ENCODE measurements around the gene RBM3.

Gene RBM3

GRCh38 chrX:48595929-48596328 lies 21.6 kb downstream of the RBM3 start:
- peaks cover 3 to 21% of the 10 kb centered on the region in 2 donors for H3K36me3 ChIP-seq (ENCODE audit: control insufficient read depth in 1 of 2, insufficient read depth in 2 of 2, low read length in 2 of 2)
- H3K27me3 ChIP-seq (ENCODE audit: control insufficient read depth in 1 of 2, insufficient read depth in 2 of 2, low read length in 2 of 2), result no peaks in the 10 kb centered on the region
- no peak overlapping the region for H3K9ac ChIP-seq (ENCODE audit: low read depth in 1 of 2, low read length in 2 of 2)
- H3K4me3 ChIP-seq (ENCODE audit: low read depth in 1 of 2, low read length in 2 of 2), result no peak overlapping the region
- H3K9me3 ChIP-seq (ENCODE audit: control insufficient read depth in 1 of 2, low read length in 2 of 2), result no peaks in the 10 kb centered on the region
- H3K27ac ChIP-seq (ENCODE audit: low read depth, low read length), result no peak overlapping the region
- peaks cover 5 to 7% of the 10 kb centered on the region in 2 donors for H3K4me1 ChIP-seq (ENCODE audit: control insufficient read depth in 1 of 2, insufficient read depth in 2 of 2, low read length in 2 of 2)

DNA sequence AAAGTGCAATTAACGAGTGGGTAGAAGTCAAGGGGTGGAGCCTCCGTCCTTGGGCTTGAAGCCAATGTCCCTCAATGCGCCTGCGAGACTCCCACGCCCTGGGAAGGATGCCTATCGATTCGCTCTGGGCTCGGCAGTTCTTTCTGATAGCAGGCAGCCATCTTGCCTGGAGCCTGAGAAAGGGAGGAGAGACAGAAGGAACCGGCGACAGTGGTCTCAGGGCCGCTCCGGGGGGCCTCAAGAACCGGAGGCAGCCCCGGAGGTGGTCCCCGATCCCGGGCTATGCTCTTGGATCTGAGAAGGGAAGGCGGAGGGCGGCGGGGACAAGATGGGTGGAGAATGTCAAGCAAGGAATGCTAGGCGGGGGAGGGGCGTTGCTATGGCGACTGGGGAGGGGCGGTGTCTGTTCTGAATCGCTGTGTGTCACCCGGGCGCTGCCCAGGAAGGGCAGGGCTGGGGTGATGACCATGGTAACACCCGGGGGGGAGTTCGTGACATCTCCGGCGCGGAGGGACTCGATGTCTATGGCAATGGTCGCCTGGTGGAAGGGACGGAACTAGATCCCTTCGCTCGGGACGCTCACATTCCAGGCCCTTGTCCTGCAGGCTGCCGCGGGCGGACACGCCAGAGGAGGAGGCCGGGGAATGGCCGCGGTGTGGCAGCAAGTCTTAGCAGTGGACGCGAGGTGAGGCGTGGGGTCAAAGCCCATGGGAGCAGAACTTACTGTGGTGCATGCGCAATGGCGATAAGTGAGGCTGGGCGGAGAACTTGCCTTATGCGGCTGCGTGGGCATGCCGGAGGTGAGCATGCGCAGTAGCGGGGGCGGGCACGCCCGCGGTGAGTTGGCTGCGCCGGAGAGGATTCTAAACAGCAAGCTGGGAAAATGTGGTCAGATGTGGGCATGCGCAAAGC lies 23.3 kb downstream of the RBM3 start, which contains the start of gene WDR13:
Gene WDR13, plus strand, starts transcription at position 140 of the 912 bp plus-strand sequence. Its CDS starts 505 bp downstream, at position 645.
- Histone ChIP-seq H3K27me3 (ENCODE audit: control insufficient read depth in 1 of 2, insufficient read depth in 2 of 2, low read length in 2 of 2) (no peaks in the 10 kb centered on the region), H3K9ac (ENCODE audit: low read depth in 1 of 2, low read length in 2 of 2) (peak within 1 kb of the TSS; percentile 81 to 85), H3K9me3 (ENCODE audit: control insufficient read depth in 1 of 2, low read length in 2 of 2) (no peaks in the 10 kb centered on the region), H3K36me3 (ENCODE audit: control insufficient read depth in 1 of 2, insufficient read depth in 2 of 2, low read length in 2 of 2) (peaks cover 3 to 37% of the 10 kb centered on the region in 2 donors), H3K4me1 (ENCODE audit: control insufficient read depth in 1 of 2, insufficient read depth in 2 of 2, low read length in 2 of 2) (peaks cover 5 to 7% of the 10 kb centered on the region in 2 donors), H3K4me3 (ENCODE audit: low read depth in 1 of 2, low read length in 2 of 2) (peak within 1 kb of the TSS; percentile 79 to 89), H3K27ac (ENCODE audit: low read depth, low read length) (peak within 1 kb of the TSS; percentile 96)

DNA sequence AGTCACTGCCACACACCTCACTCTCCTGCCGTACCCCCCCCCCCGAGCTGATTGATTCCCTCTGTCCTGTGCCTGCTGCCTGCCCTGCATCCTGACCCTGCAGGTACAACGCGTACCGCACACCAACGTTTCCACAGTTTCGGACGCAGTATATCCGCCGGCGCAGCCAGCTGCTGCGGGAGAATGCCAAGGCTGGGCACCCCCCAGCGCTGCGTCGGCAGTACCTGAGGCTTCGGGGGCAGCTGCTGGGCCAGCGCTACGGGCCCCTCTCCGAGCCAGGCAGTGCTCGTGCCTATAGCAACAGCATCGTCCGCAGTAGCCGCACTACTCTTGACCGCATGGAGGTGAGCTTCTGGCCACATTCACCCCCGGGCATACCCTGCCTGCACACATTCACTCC lies 24.3 kb downstream of the RBM3 start:
- Histone ChIP-seq H3K9me3 (ENCODE audit: control insufficient read depth in 1 of 2, low read length in 2 of 2) (no peaks in the 10 kb centered on the region), H3K4me1 (ENCODE audit: control insufficient read depth in 1 of 2, insufficient read depth in 2 of 2, low read length in 2 of 2) (peaks cover 5 to 7% of the 10 kb centered on the region in 2 donors), H3K27me3 (ENCODE audit: control insufficient read depth in 1 of 2, insufficient read depth in 2 of 2, low read length in 2 of 2) (no peaks in the 10 kb centered on the region), H3K36me3 (ENCODE audit: control insufficient read depth in 1 of 2, insufficient read depth in 2 of 2, low read length in 2 of 2) (peaks cover 3 to 38% of the 10 kb centered on the region in 2 donors), H3K4me3 (ENCODE audit: low read depth in 1 of 2, low read length in 2 of 2) (peak overlapping the region; percentile 79 to 89), H3K27ac (ENCODE audit: low read depth, low read length) (peak overlapping the region; percentile 96), H3K9ac (ENCODE audit: low read depth in 1 of 2, low read length in 2 of 2) (peak overlapping the region; percentile 32 to 81)

- Histone ChIP-seq H3K9ac (ENCODE audit: low read depth in 1 of 2, low read length in 2 of 2) (no peak overlapping the region), H3K27ac (ENCODE audit: low read depth, low read length) (no peak overlapping the region), H3K4me1 (ENCODE audit: control insufficient read depth in 1 of 2, insufficient read depth in 2 of 2, low read length in 2 of 2) (peaks cover 5 to 7% of the 10 kb centered on the region in 2 donors), H3K4me3 (ENCODE audit: low read depth in 1 of 2, low read length in 2 of 2) (no peak overlapping the region), H3K9me3 (ENCODE audit: control insufficient read depth in 1 of 2, low read length in 2 of 2) (no peaks in the 10 kb centered on the region), H3K27me3 (ENCODE audit: control insufficient read depth in 1 of 2, insufficient read depth in 2 of 2, low read length in 2 of 2) (no peaks in the 10 kb centered on the region), H3K36me3 (ENCODE audit: control insufficient read depth in 1 of 2, insufficient read depth in 2 of 2, low read length in 2 of 2) (peaks cover 8 to 44% of the 10 kb centered on the region in 2 donors)
Measured at GRCh38 chrX:48599341-48599740, 25.1 kb downstream of the RBM3 start.

DNA sequence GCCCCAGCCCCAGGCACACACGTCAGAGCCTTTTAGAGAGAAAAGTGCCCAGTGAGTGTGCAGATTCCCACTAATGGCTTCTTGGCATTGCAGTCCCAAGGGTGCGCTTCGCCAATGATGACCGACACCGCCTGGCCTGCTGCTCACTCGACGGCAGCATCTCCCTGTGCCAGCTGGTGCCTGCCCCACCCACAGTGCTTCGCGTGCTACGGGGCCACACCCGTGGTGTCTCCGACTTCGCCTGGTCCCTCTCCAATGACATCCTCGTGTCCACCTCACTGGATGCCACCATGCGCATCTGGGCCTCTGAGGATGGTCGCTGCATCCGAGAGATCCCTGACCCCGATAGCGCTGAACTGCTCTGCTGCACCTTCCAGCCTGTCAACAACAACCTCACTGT lies 25.9 kb downstream of the RBM3 start:
- no peaks in the 10 kb centered on the region for H3K27me3 ChIP-seq (ENCODE audit: control insufficient read depth in 1 of 2, insufficient read depth in 2 of 2, low read length in 2 of 2)
- H3K9ac ChIP-seq (ENCODE audit: low read depth in 1 of 2, low read length in 2 of 2), result no peak overlapping the region
- H3K27ac ChIP-seq (ENCODE audit: low read depth, low read length), result no peak overlapping the region
- H3K4me3 ChIP-seq (ENCODE audit: low read depth in 1 of 2, low read length in 2 of 2), result no peak overlapping the region
- peaks cover 8 to 53% of the 10 kb centered on the region in 2 donors for H3K36me3 ChIP-seq (ENCODE audit: control insufficient read depth in 1 of 2, insufficient read depth in 2 of 2, low read length in 2 of 2)
- H3K4me1 ChIP-seq (ENCODE audit: control insufficient read depth in 1 of 2, insufficient read depth in 2 of 2, low read length in 2 of 2), result peaks cover 5 to 7% of the 10 kb centered on the region in 2 donors
- H3K9me3 ChIP-seq (ENCODE audit: control insufficient read depth in 1 of 2, low read length in 2 of 2), result no peaks in the 10 kb centered on the region

GRCh38 chrX:48601741-48602394 lies 27.6 kb downstream of the RBM3 start:
- H3K27me3 ChIP-seq (ENCODE audit: control insufficient read depth in 1 of 2, insufficient read depth in 2 of 2, low read length in 2 of 2), result no peaks in the 10 kb centered on the region
- peaks cover 5 to 7% of the 10 kb centered on the region in 2 donors for H3K4me1 ChIP-seq (ENCODE audit: control insufficient read depth in 1 of 2, insufficient read depth in 2 of 2, low read length in 2 of 2)
- H3K9me3 ChIP-seq (ENCODE audit: control insufficient read depth in 1 of 2, low read length in 2 of 2), result no peaks in the 10 kb centered on the region
- peaks cover 8 to 53% of the 10 kb centered on the region in 2 donors for H3K36me3 ChIP-seq (ENCODE audit: control insufficient read depth in 1 of 2, insufficient read depth in 2 of 2, low read length in 2 of 2)
- no peak overlapping the region for H3K4me3 ChIP-seq (ENCODE audit: low read depth in 1 of 2, low read length in 2 of 2)
- no peak overlapping the region for H3K9ac ChIP-seq (ENCODE audit: low read depth in 1 of 2, low read length in 2 of 2)
- no peak overlapping the region for H3K27ac ChIP-seq (ENCODE audit: low read depth, low read length)

- no peak overlapping the region for H3K9ac ChIP-seq (ENCODE audit: low read depth in 1 of 2, low read length in 2 of 2)
- H3K4me3 ChIP-seq (ENCODE audit: low read depth in 1 of 2, low read length in 2 of 2), result no peak overlapping the region
- H3K27ac ChIP-seq (ENCODE audit: low read depth, low read length), result no peak overlapping the region
- no peaks in the 10 kb centered on the region for H3K4me1 ChIP-seq (ENCODE audit: control insufficient read depth in 1 of 2, insufficient read depth in 2 of 2, low read length in 2 of 2)
- no peaks in the 10 kb centered on the region for H3K27me3 ChIP-seq (ENCODE audit: control insufficient read depth in 1 of 2, insufficient read depth in 2 of 2, low read length in 2 of 2)
- H3K36me3 ChIP-seq (ENCODE audit: control insufficient read depth in 1 of 2, insufficient read depth in 2 of 2, low read length in 2 of 2), result peaks cover 5 to 40% of the 10 kb centered on the region in 2 donors
- H3K9me3 ChIP-seq (ENCODE audit: control insufficient read depth in 1 of 2, low read length in 2 of 2), result no peaks in the 10 kb centered on the region
Measured at GRCh38 chrX:48604701-48605100, 30.4 kb downstream of the RBM3 start.

DNA sequence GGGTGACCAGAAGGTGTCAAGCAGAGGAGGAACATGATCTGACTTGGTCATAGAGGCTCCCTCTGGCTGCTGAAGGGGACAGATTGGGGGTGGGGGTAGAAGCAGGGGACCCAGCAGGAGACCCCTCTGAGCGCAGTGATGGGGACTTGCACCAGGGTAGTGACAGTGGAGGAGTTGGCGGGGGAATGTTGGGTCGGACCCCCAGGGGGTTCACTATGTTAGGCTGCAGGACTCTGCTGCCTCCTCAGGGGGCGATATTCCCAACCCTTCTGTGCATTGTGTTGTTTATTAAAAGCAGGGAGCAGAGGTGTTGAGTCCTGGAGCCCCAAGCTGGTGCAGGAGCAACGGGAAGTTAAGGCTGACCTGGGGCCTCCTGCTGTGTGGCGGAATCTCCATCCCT lies 31.8 kb downstream of the RBM3 start:
- Histone ChIP-seq H3K27me3 (ENCODE audit: control insufficient read depth in 1 of 2, insufficient read depth in 2 of 2, low read length in 2 of 2) (no peaks in the 10 kb centered on the region), H3K4me1 (ENCODE audit: control insufficient read depth in 1 of 2, insufficient read depth in 2 of 2, low read length in 2 of 2) (no peaks in the 10 kb centered on the region), H3K9me3 (ENCODE audit: control insufficient read depth in 1 of 2, low read length in 2 of 2) (no peaks in the 10 kb centered on the region), H3K9ac (ENCODE audit: low read depth in 1 of 2, low read length in 2 of 2) (no peak overlapping the region), H3K36me3 (ENCODE audit: control insufficient read depth in 1 of 2, insufficient read depth in 2 of 2, low read length in 2 of 2) (peaks cover 5 to 31% of the 10 kb centered on the region in 2 donors), H3K27ac (ENCODE audit: low read depth, low read length) (no peak overlapping the region), H3K4me3 (ENCODE audit: low read depth in 1 of 2, low read length in 2 of 2) (no peak overlapping the region)

DNA sequence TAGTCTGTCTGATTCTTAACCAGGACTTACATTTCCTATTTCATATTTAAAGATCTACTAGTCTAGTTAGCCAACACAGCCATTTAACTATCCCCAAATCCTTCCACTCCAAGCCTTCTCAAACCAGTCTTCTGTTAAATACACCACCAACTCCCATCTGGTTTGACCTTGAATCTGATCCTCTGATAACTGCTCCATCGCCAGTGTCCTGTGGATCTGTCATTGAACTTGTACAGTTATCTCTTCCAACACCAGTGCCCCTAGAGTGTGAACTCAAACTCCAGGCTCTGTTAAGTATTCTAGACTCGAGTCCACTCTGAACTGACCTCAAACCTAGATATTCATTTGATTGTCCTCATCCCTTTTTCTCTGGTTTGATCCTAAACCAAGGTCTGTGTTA lies 37.4 kb downstream of the RBM3 start:
- Histone ChIP-seq H3K27ac (ENCODE audit: low read depth, low read length) (no peak overlapping the region), H3K9me3 (ENCODE audit: control insufficient read depth in 1 of 2, low read length in 2 of 2) (no peaks in the 10 kb centered on the region), H3K4me3 (ENCODE audit: low read depth in 1 of 2, low read length in 2 of 2) (no peak overlapping the region), H3K9ac (ENCODE audit: low read depth in 1 of 2, low read length in 2 of 2) (no peak overlapping the region), H3K36me3 (ENCODE audit: control insufficient read depth in 1 of 2, insufficient read depth in 2 of 2, low read length in 2 of 2) (no peaks in the 10 kb centered on the region), H3K27me3 (ENCODE audit: control insufficient read depth in 1 of 2, insufficient read depth in 2 of 2, low read length in 2 of 2) (no peaks in the 10 kb centered on the region), H3K4me1 (ENCODE audit: control insufficient read depth in 1 of 2, insufficient read depth in 2 of 2, low read length in 2 of 2) (no peaks in the 10 kb centered on the region)

DNA sequence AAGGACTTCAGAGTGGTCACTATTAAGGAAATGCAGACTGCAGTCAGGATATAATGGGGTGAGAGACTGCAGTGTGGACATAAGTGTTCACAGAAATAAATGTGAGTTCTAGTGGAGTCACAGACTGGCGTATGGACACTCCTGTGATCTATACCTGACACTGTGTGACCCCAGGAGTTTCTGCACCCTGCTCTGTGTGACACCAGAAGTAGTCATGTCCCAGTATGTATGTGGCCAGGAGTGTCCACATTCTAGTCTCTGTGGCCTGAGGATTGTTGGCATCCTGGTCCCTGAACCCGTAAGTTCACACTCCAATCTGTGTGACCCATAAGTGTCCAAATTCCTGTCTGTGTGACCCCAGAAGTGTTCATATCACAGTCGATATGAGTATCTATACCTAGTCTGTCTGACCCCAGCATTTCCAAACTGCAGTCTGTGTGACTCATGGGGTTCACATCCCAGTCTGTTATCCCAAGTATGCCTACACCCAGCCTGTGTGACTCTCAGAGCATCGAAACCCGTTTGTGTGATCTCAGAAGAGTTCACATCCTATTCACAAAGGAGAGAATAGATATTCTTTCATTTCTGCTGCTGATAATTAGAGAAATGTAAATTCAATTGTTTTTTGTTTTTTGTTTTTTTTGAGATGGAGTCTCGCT lies 39.3 kb downstream of the RBM3 start:
- Histone ChIP-seq H3K36me3 (ENCODE audit: control insufficient read depth in 1 of 2, insufficient read depth in 2 of 2, low read length in 2 of 2) (no peaks in the 10 kb centered on the region), H3K27me3 (ENCODE audit: control insufficient read depth in 1 of 2, insufficient read depth in 2 of 2, low read length in 2 of 2) (no peaks in the 10 kb centered on the region), H3K4me1 (ENCODE audit: control insufficient read depth in 1 of 2, insufficient read depth in 2 of 2, low read length in 2 of 2) (no peaks in the 10 kb centered on the region), H3K9me3 (ENCODE audit: control insufficient read depth in 1 of 2, low read length in 2 of 2) (no peaks in the 10 kb centered on the region), H3K9ac (ENCODE audit: low read depth in 1 of 2, low read length in 2 of 2) (no peak overlapping the region), H3K27ac (ENCODE audit: low read depth, low read length) (no peak overlapping the region), H3K4me3 (ENCODE audit: low read depth in 1 of 2, low read length in 2 of 2) (no peak overlapping the region)
